ENCODE data around the gene DUOX1.

DUOX1 gene

GRCh38 chr15:45146405-45146804, 16.6 kb downstream of the DUOX1 start:
- no peaks in the 10 kb centered on the region for H3K79me2 ChIP-seq (ENCODE audit: control insufficient read depth, insufficient read depth, low read length, unreplicated experiment)
- H3K4me3 ChIP-seq (ENCODE audit: low read depth, low read length), result no peak overlapping the region
- no peak overlapping the region for H3K27ac ChIP-seq (ENCODE audit: low read depth, low read length)
- no peaks in the 10 kb centered on the region for H3K36me3 ChIP-seq (ENCODE audit: insufficient read depth, low read length)
- peaks cover 4% of the 10 kb centered on the region for H3K4me1 ChIP-seq (ENCODE audit: control insufficient read depth, insufficient read depth, low read length, unreplicated experiment)
- H2AFZ ChIP-seq (ENCODE audit: low read length, unreplicated experiment), result no peak overlapping the region
- no peaks in the 10 kb centered on the region for H3K27me3 ChIP-seq (ENCODE audit: insufficient read depth, low read length)

GRCh38 chr15:45147606-45148005, 17.8 kb downstream of the DUOX1 start:
- Histone ChIP-seq H3K4me1 (ENCODE audit: control insufficient read depth, insufficient read depth, low read length, unreplicated experiment) (peaks cover 4% of the 10 kb centered on the region), H3K79me2 (ENCODE audit: control insufficient read depth, insufficient read depth, low read length, unreplicated experiment) (no peaks in the 10 kb centered on the region), H3K27ac (ENCODE audit: low read depth, low read length) (no peak overlapping the region), H3K36me3 (ENCODE audit: insufficient read depth, low read length) (no peaks in the 10 kb centered on the region), H2AFZ (ENCODE audit: low read length, unreplicated experiment) (no peak overlapping the region), H3K4me3 (ENCODE audit: low read depth, low read length) (no peak overlapping the region), H3K27me3 (ENCODE audit: insufficient read depth, low read length) (no peaks in the 10 kb centered on the region)

- Histone ChIP-seq H3K79me2 (ENCODE audit: control insufficient read depth, insufficient read depth, low read length, unreplicated experiment) (no peaks in the 10 kb centered on the region), H2AFZ (ENCODE audit: low read length, unreplicated experiment) (no peak overlapping the region), H3K27ac (ENCODE audit: low read depth, low read length) (no peak overlapping the region), H3K27me3 (ENCODE audit: insufficient read depth, low read length) (no peaks in the 10 kb centered on the region), H3K4me3 (ENCODE audit: low read depth, low read length) (no peak overlapping the region), H3K36me3 (ENCODE audit: insufficient read depth, low read length) (no peaks in the 10 kb centered on the region), H3K4me1 (ENCODE audit: control insufficient read depth, insufficient read depth, low read length, unreplicated experiment) (peaks cover 4% of the 10 kb centered on the region)
Measured at GRCh38 chr15:45148076-45149059, 18.6 kb downstream of the DUOX1 start.

GRCh38 chr15:45149060-45149459, 19.3 kb downstream of the DUOX1 start:
- no peak overlapping the region for H3K4me3 ChIP-seq (ENCODE audit: low read depth, low read length)
- H3K4me1 ChIP-seq (ENCODE audit: control insufficient read depth, insufficient read depth, low read length, unreplicated experiment), result peaks cover 4% of the 10 kb centered on the region
- H2AFZ ChIP-seq (ENCODE audit: low read length, unreplicated experiment), result no peak overlapping the region
- H3K79me2 ChIP-seq (ENCODE audit: control insufficient read depth, insufficient read depth, low read length, unreplicated experiment), result no peaks in the 10 kb centered on the region
- no peaks in the 10 kb centered on the region for H3K27me3 ChIP-seq (ENCODE audit: insufficient read depth, low read length)
- no peaks in the 10 kb centered on the region for H3K36me3 ChIP-seq (ENCODE audit: insufficient read depth, low read length)
- H3K27ac ChIP-seq (ENCODE audit: low read depth, low read length), result no peak overlapping the region

GRCh38 chr15:45150481-45150880, 20.7 kb downstream of the DUOX1 start:
- no peaks in the 10 kb centered on the region for H3K79me2 ChIP-seq (ENCODE audit: control insufficient read depth, insufficient read depth, low read length, unreplicated experiment)
- no peak overlapping the region for H3K27ac ChIP-seq (ENCODE audit: low read depth, low read length)
- H3K36me3 ChIP-seq (ENCODE audit: insufficient read depth, low read length), result no peaks in the 10 kb centered on the region
- no peaks in the 10 kb centered on the region for H3K27me3 ChIP-seq (ENCODE audit: insufficient read depth, low read length)
- H3K4me1 ChIP-seq (ENCODE audit: control insufficient read depth, insufficient read depth, low read length, unreplicated experiment), result peaks cover 4% of the 10 kb centered on the region
- no peak overlapping the region for H2AFZ ChIP-seq (ENCODE audit: low read length, unreplicated experiment)
- no peak overlapping the region for H3K4me3 ChIP-seq (ENCODE audit: low read depth, low read length)

- H3K4me3 ChIP-seq (ENCODE audit: low read depth, low read length), result no peak overlapping the region
- peaks cover 4% of the 10 kb centered on the region for H3K4me1 ChIP-seq (ENCODE audit: control insufficient read depth, insufficient read depth, low read length, unreplicated experiment)
- no peak overlapping the region for H3K27ac ChIP-seq (ENCODE audit: low read depth, low read length)
- no peaks in the 10 kb centered on the region for H3K36me3 ChIP-seq (ENCODE audit: insufficient read depth, low read length)
- H3K27me3 ChIP-seq (ENCODE audit: insufficient read depth, low read length), result no peaks in the 10 kb centered on the region
- no peak overlapping the region for H2AFZ ChIP-seq (ENCODE audit: low read length, unreplicated experiment)
- no peaks in the 10 kb centered on the region for H3K79me2 ChIP-seq (ENCODE audit: control insufficient read depth, insufficient read depth, low read length, unreplicated experiment)
Measured at GRCh38 chr15:45150997-45151396, 21.2 kb downstream of the DUOX1 start.

- H3K4me3 ChIP-seq (ENCODE audit: low read depth, low read length), result no peak overlapping the region
- H3K4me1 ChIP-seq (ENCODE audit: control insufficient read depth, insufficient read depth, low read length, unreplicated experiment), result peaks cover 10% of the 10 kb centered on the region
- H3K79me2 ChIP-seq (ENCODE audit: control insufficient read depth, insufficient read depth, low read length, unreplicated experiment), result no peaks in the 10 kb centered on the region
- no peaks in the 10 kb centered on the region for H3K36me3 ChIP-seq (ENCODE audit: insufficient read depth, low read length)
- H3K27ac ChIP-seq (ENCODE audit: low read depth, low read length), result no peak overlapping the region
- no peaks in the 10 kb centered on the region for H3K27me3 ChIP-seq (ENCODE audit: insufficient read depth, low read length)
- no peak overlapping the region for H2AFZ ChIP-seq (ENCODE audit: low read length, unreplicated experiment)
Measured at GRCh38 chr15:45151998-45152828, 22.4 kb downstream of the DUOX1 start.

- H3K27ac ChIP-seq (ENCODE audit: low read depth, low read length), result no peak overlapping the region
- no peak overlapping the region for H3K4me3 ChIP-seq (ENCODE audit: low read depth, low read length)
- no peak overlapping the region for H2AFZ ChIP-seq (ENCODE audit: low read length, unreplicated experiment)
- H3K36me3 ChIP-seq (ENCODE audit: insufficient read depth, low read length), result no peaks in the 10 kb centered on the region
- H3K4me1 ChIP-seq (ENCODE audit: control insufficient read depth, insufficient read depth, low read length, unreplicated experiment), result peaks cover 8% of the 10 kb centered on the region
- H3K79me2 ChIP-seq (ENCODE audit: control insufficient read depth, insufficient read depth, low read length, unreplicated experiment), result no peaks in the 10 kb centered on the region
- no peaks in the 10 kb centered on the region for H3K27me3 ChIP-seq (ENCODE audit: insufficient read depth, low read length)
Measured at GRCh38 chr15:45155739-45156138, 25.9 kb downstream of the DUOX1 start.

- Histone ChIP-seq H3K79me2 (ENCODE audit: control insufficient read depth, insufficient read depth, low read length, unreplicated experiment) (no peaks in the 10 kb centered on the region), H3K27ac (ENCODE audit: low read depth, low read length) (peak overlapping the region; percentile 40), H2AFZ (ENCODE audit: low read length, unreplicated experiment) (no peak overlapping the region), H3K36me3 (ENCODE audit: insufficient read depth, low read length) (no peaks in the 10 kb centered on the region), H3K27me3 (ENCODE audit: insufficient read depth, low read length) (no peaks in the 10 kb centered on the region), H3K4me3 (ENCODE audit: low read depth, low read length) (no peak overlapping the region), H3K4me1 (ENCODE audit: control insufficient read depth, insufficient read depth, low read length, unreplicated experiment) (peaks cover 8% of the 10 kb centered on the region)
Measured at GRCh38 chr15:45156744-45157455, 27.1 kb downstream of the DUOX1 start.

- no peak overlapping the region for H2AFZ ChIP-seq (ENCODE audit: low read length, unreplicated experiment)
- no peak overlapping the region for H3K4me3 ChIP-seq (ENCODE audit: low read depth, low read length)
- H3K36me3 ChIP-seq (ENCODE audit: insufficient read depth, low read length), result no peaks in the 10 kb centered on the region
- peaks cover 15% of the 10 kb centered on the region for H3K4me1 ChIP-seq (ENCODE audit: control insufficient read depth, insufficient read depth, low read length, unreplicated experiment)
- no peak overlapping the region for H3K27ac ChIP-seq (ENCODE audit: low read depth, low read length)
- no peaks in the 10 kb centered on the region for H3K79me2 ChIP-seq (ENCODE audit: control insufficient read depth, insufficient read depth, low read length, unreplicated experiment)
- no peaks in the 10 kb centered on the region for H3K27me3 ChIP-seq (ENCODE audit: insufficient read depth, low read length)
Measured at GRCh38 chr15:45157974-45158373, 28.2 kb downstream of the DUOX1 start.

Data from ACC112 (cell line).